Activated CD4-positive, alpha-beta T cell treated with anti-CD3 and anti-CD28 coated beads for 1 hour (primary cell): Measurements from ENCODE around the gene POU6F2.
"Not testable (repeated sequence)": the region's sequence is repeated elsewhere in the genome, so short reads cannot be mapped to it uniquely, and the experiment has no call there.

ENCODE experiments used
- DNase-seq: peaks from one replicate; pipeline ENCODE4 v3.0.0-alpha.2; 2020

The POU6F2 gene

GRCh38 chr7:39001595-39001994 is 23.9 kb downstream of the POU6F2 start:
- DNase-seq = no peak

GRCh38 chr7:39002755-39003154 is 25.0 kb downstream of the POU6F2 start:
- DNase-seq = no peak

GRCh38 chr7:39005036-39005435 is 27.3 kb downstream of the POU6F2 start:
- DNase-seq = no peak

GRCh38 chr7:39005461-39005860 is 27.8 kb downstream of the POU6F2 start:
- DNase-seq = no peak

GRCh38 chr7:39013049-39013939 is 35.6 kb downstream of the POU6F2 start:
- not testable (repeated sequence) for DNase-seq

GRCh38 chr7:39016609-39017008 is 38.9 kb downstream of the POU6F2 start:
- no peak for DNase-seq

GRCh38 chr7:39017369-39017915 is 39.7 kb downstream of the POU6F2 start:
- no peak for DNase-seq

GRCh38 chr7:39022796-39023195 is 45.1 kb downstream of the POU6F2 start:
- DNase-seq = no peak

GRCh38 chr7:39027491-39027890 is 49.8 kb downstream of the POU6F2 start:
- DNase-seq = no peak

GRCh38 chr7:39033885-39034624 is 56.3 kb downstream of the POU6F2 start:
- DNase-seq = no peak

- DNase-seq = no peak
These were observed 57.4 kb downstream of the POU6F2 start for GRCh38 chr7:39035156-39035555.

GRCh38 chr7:39035903-39036302 is 58.2 kb downstream of the POU6F2 start:
- no peak for DNase-seq

GRCh38 chr7:39042670-39043069 is 65.0 kb downstream of the POU6F2 start:
- no peak for DNase-seq

GRCh38 chr7:39043531-39043930 is 65.8 kb downstream of the POU6F2 start:
- no peak for DNase-seq

GRCh38 chr7:39044489-39044888 is 66.8 kb downstream of the POU6F2 start:
- no peak for DNase-seq

- no peak for DNase-seq
These were observed 67.5 kb downstream of the POU6F2 start for GRCh38 chr7:39045231-39045630.

- no peak for DNase-seq
These were observed 73.6 kb downstream of the POU6F2 start for GRCh38 chr7:39051279-39051678.

- no peak for DNase-seq
These were observed 74.0 kb downstream of the POU6F2 start for GRCh38 chr7:39051707-39052106.

- DNase-seq = no peak
These were observed 77.0 kb downstream of the POU6F2 start for GRCh38 chr7:39054731-39055130.

GRCh38 chr7:39056153-39056552 is 78.4 kb downstream of the POU6F2 start:
- DNase-seq = no peak

- DNase-seq = no peak
These were observed 85.1 kb downstream of the POU6F2 start for GRCh38 chr7:39062811-39063210.

GRCh38 chr7:39069031-39069430 is 91.3 kb downstream of the POU6F2 start:
- DNase-seq = no peak
